Measurements from ENCODE around the gene GALE. TPM values are rescaled to one million over a fixed set of nuclear protein-coding genes. Genes with fewer than 3 reads are reported as not detected.

Gene GALE
- 85.2 and 86.6 TPM in 2 replicates for total RNA-seq (2016; rRNA removed; fragmentation: Illumina TruSeq; extraction: Trizol)
- total RNA-seq (2016; cell fraction: cytosol; rRNA removed; fragmentation: Illumina TruSeq; extraction: Trizol; ENCODE audit: low read depth), result 19.0 and 24.8 TPM in 2 replicates
- total RNA-seq (2016; cell fraction: insoluble cytoplasmic fraction; rRNA removed; fragmentation: Illumina TruSeq; extraction: Trizol), result 88.8 and 91.0 TPM in 2 replicates
- total RNA-seq (2016; cell fraction: membrane; rRNA removed; fragmentation: Illumina TruSeq; extraction: Trizol), result 28.1 and 32.1 TPM in 2 replicates
- total RNA-seq (2016; cell fraction: nucleus; rRNA removed; fragmentation: Illumina TruSeq; extraction: Trizol), result 43.6 and 54.4 TPM in 2 replicates
- 88.4 and 99.0 TPM in 2 replicates for polyA plus RNA-seq (2011; rRNA removed)
- 95.8 and 105 TPM in 2 replicates for polyA plus RNA-seq (2011; cell fraction: cytosol; rRNA removed)
- 168 and 180 TPM in 2 replicates for polyA plus RNA-seq (2011; cell fraction: nucleus; rRNA removed)
- 46.4 and 46.8 TPM in 2 replicates for polyA plus RNA-seq (2012)
- polyA plus RNA-seq (2016; cell fraction: cytosol; fragmentation: Illumina TruSeq; extraction: Trizol; ENCODE audit: low read depth), result 12.7 and 14.4 TPM in 2 replicates
- 75.6 and 81.5 TPM in 2 replicates for polyA plus RNA-seq (2016; cell fraction: insoluble cytoplasmic fraction; fragmentation: Illumina TruSeq; extraction: Trizol; ENCODE audit: low read depth)
- 19.5 and 21.9 TPM in 2 replicates for polyA plus RNA-seq (2016; cell fraction: membrane; fragmentation: Illumina TruSeq; extraction: Trizol; ENCODE audit: low read depth)
- 96.1 and 107 TPM in 2 replicates for polyA plus RNA-seq (2016; cell fraction: nucleus; fragmentation: Illumina TruSeq; extraction: Trizol; ENCODE audit: insufficient read depth, low read depth)
- 60.0 and 64.5 TPM in 2 replicates for polyA minus RNA-seq (2011; rRNA and poly(A)+ RNA removed; ENCODE audit: low replicate concordance)
- 19.9 and 28.0 TPM in 2 replicates for polyA minus RNA-seq (2011; cell fraction: cytosol; rRNA and poly(A)+ RNA removed)
- polyA minus RNA-seq (2011; cell fraction: nucleus; rRNA and poly(A)+ RNA removed), result 31.8 and 36.4 TPM in 2 replicates
- percentile 77 among the genes with signal in this experiment for Bru-seq, nascent RNA
- BruChase-seq, experiment 1, labeled RNA remaining after a 6-hour chase, result percentile 80 among the genes with signal in this experiment
- BruChase-seq, experiment 2, labeled RNA remaining after a 2-hour chase, result percentile 74 among the genes with signal in this experiment
- long read RNA-seq, experiment 1, transcript GALE-216 (12 exons, 1,566 nt), result major isoform, 106 of 202 reads
- long read RNA-seq, experiment 1, partial matches to known transcripts, result 19 of 202 reads
- long read RNA-seq, experiment 1, other reads (novel, unspliced or antisense), result 72 of 202 reads
- long read RNA-seq, experiment 2, partial matches to known transcripts, result 27 of 93 reads
- long read RNA-seq, experiment 2, other reads (novel, unspliced or antisense), result 66 of 93 reads

DNA sequence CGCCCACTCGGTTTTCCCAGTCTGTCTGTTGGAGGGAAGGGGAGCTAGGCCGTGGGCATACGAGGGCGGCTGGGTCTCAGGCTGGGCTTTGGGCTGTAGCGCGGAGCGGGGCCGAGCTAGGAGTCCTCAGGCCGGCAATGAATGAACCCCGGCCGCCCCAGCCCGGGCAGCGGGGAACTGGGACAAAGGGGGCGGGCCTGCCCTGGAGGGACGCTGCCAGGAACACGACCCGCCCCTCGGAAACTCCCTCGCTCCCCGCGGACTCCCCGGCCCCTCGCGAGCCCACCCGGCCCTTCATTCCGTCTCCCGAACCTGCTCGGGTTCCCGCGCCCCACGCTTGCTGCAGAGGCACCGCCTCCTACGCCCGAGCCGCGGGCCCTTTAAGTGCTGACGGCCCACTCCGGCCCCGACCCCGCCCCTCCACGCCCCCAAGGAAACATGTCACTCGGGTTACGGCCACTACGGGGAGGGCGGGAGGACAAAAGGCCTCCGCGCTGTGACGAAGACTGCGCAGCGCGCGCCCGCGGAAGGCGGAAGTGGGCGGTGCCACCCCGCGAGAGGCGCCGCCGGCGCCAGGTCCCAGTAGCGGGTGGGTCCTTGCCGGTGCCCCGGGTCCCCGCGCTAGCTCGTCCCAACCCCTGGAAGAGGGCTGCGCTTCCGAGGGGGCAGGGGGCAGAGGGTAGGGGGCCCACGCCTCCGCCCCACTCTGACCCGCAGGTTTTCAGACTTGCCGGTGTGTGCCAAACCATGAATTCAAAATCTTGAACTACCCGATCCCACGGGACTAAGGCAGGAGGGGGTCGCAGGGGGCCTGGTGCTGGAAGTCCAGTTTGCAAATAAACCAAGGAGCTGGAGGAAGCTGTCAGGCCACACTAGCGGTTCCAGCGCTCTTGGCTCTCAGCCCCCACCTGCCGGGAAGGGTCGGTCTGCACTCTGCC, at the start of gene GALE:
TSS of gene GALE (minus strand) at position 355 of the 938 bp plus-strand sequence. CDS start 1,747 bp downstream, outside the sequence.
- intact Hi-C loops (cut with micrococcal nuclease; ENCODE audit: unreplicated experiment), result loop anchor here (1.0 to 5.0 kb wide), 2 partner anchors 9 to 67 kb away; partner anchors contain the start of genes FUCA1 and LYPLA2
- H3K27ac ChIP-seq (ENCODE audit: extremely low read length, insufficient read depth, low read length), result peak within 1 kb of the TSS; percentile 95
- peaks cover 66% of the 10 kb centered on the region for H3K4me1 ChIP-seq (ENCODE audit: insufficient read depth, low read length)
- H3K9ac ChIP-seq (ENCODE audit: insufficient read depth, low read depth, low read length), result peak within 1 kb of the TSS; percentile 93
- H3K4me3 ChIP-seq (replicated peaks in 1 of 3; ENCODE audit: insufficient read depth in 1 of 3, low read depth in 2 of 3, low read length in 3 of 3), result peak within 1 kb of the TSS; percentile 65 to 92 (median 90)
- FAIRE-seq, result peak; percentile 66
- H3K4me2 ChIP-seq (ENCODE audit: low read depth, low read length), result peak within 1 kb of the TSS; percentile 97
- H3K27me3 ChIP-seq (ENCODE audit: control insufficient read depth in 1 of 2, insufficient read depth in 2 of 2, low read length in 2 of 2), result no peaks in the 10 kb centered on the region; a peak in 1 of 5 replicates
- H3K79me2 ChIP-seq (ENCODE audit: insufficient read depth, low read length), result peaks cover 9% of the 10 kb centered on the region
- DNase-seq (ENCODE audit: low spot score), result peak; percentile 89
- H2AFZ ChIP-seq (ENCODE audit: low read length), result no peak within 1 kb of the TSS
- H3K36me3 ChIP-seq (replicated peaks in 1 of 2; ENCODE audit: control insufficient read depth in 1 of 2, insufficient read depth in 2 of 2, low read length in 2 of 2), result peaks cover 4 to 26% of the 10 kb centered on the region in 2 experiments; a peak in 4 of 5 replicates
- in situ Hi-C loops (cut with HindIII; ENCODE audit: extremely low pct_ligation_motif_present, low pct_unique_long_range_greater_than_20kb), result no loop called here
- no peaks in the 10 kb centered on the region for H3K9me3 ChIP-seq (ENCODE audit: low read length)
- no TSS peak for BruUV-seq (replicated peaks)
- POLR2A ChIA-PET, result interaction anchor here (1.0 to 10.9 kb wide), 12 partner anchors 10 to 220 kb away, joined by 3 to 154 read pairs (median 6); partner anchors contain the start of genes FUCA1, HMGCL, LYPLA2 and PITHD1
- ATAC-seq, result peak; percentile 75
- H4K20me1 ChIP-seq (ENCODE audit: insufficient read depth, low read length), result peaks cover 7% of the 10 kb centered on the region; the same call in 1 of the 2 replicates
- WGBS (ENCODE audit: low lambda C conversion rate), result 0% methylated on average over 9 of the region's 82 CpGs
- CTCF ChIA-PET (ENCODE audit: low intra/inter-chr PET ratio, low total read pairs), result no interaction called here
- TF ChIP-seq ZNF335 (CRISPR knock-in tag; IDR thresholded peaks at IDR 0.05) (0 out of 2 replicates have a peak, but pooled peaks have one; percentile 21), TBL1XR1 (IDR thresholded peaks at IDR 0.05; ENCODE audit: borderline replicate concordance, low read length, partially characterized antibody) (no peak), ZNF713 (CRISPR knock-in tag; IDR thresholded peaks at IDR 0.05) (no peak), ZNF619 (CRISPR knock-in tag; IDR thresholded peaks at IDR 0.05) (no peak), IRF2 (CRISPR knock-in tag; IDR thresholded peaks at IDR 0.05) (0 out of 2 replicates have a peak, but pooled peaks have one; percentile 22), ZFX (CRISPR knock-in tag; IDR thresholded peaks at IDR 0.05; ENCODE audit: low read depth) (peak; percentile 65), ZNF546 (CRISPR knock-in tag; conservative IDR thresholded peaks at IDR 0.05) (0 out of 2 replicates have a peak, but pooled peaks have one; percentile 26), RFX1 (IDR thresholded peaks at IDR 0.05) (no peak)
- TF ChIP-seq, protein P1, sequence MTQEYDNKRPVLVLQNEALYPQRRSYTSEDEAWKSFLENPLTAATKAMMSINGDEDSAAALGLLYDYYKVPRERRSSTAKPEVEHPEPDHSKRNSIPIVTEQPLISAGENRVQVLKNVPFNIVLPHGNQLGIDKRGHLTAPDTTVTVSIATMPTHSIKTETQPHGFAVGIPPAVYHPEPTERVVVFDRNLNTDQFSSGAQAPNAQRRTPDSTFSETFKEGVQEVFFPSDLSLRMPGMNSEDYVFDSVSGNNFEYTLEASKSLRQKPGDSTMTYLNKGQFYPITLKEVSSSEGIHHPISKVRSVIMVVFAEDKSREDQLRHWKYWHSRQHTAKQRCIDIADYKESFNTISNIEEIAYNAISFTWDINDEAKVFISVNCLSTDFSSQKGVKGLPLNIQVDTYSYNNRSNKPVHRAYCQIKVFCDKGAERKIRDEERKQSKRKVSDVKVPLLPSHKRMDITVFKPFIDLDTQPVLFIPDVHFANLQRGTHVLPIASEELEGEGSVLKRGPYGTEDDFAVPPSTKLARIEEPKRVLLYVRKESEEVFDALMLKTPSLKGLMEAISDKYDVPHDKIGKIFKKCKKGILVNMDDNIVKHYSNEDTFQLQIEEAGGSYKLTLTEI (CRISPR knock-in tag; conservative IDR thresholded peaks at IDR 0.05), result no peak
- TF ChIP-seq, protein P2, sequence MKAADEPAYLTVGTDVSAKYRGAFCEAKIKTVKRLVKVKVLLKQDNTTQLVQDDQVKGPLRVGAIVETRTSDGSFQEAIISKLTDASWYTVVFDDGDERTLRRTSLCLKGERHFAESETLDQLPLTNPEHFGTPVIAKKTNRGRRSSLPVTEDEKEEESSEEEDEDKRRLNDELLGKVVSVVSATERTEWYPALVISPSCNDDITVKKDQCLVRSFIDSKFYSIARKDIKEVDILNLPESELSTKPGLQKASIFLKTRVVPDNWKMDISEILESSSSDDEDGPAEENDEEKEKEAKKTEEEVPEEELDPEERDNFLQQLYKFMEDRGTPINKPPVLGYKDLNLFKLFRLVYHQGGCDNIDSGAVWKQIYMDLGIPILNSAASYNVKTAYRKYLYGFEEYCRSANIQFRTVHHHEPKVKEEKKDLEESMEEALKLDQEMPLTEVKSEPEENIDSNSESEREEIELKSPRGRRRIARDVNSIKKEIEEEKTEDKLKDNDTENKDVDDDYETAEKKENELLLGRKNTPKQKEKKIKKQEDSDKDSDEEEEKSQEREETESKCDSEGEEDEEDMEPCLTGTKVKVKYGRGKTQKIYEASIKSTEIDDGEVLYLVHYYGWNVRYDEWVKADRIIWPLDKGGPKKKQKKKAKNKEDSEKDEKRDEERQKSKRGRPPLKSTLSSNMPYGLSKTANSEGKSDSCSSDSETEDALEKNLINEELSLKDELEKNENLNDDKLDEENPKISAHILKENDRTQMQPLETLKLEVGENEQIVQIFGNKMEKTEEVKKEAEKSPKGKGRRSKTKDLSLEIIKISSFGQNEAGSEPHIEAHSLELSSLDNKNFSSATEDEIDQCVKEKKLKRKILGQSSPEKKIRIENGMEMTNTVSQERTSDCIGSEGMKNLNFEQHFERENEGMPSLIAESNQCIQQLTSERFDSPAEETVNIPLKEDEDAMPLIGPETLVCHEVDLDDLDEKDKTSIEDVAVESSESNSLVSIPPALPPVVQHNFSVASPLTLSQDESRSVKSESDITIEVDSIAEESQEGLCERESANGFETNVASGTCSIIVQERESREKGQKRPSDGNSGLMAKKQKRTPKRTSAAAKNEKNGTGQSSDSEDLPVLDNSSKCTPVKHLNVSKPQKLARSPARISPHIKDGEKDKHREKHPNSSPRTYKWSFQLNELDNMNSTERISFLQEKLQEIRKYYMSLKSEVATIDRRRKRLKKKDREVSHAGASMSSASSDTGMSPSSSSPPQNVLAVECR (CRISPR knock-in tag; IDR thresholded peaks at IDR 0.05; ENCODE audit: borderline replicate concordance), result peak; percentile 89; the same call in 1 of the 2 replicates
